GM19372 (cell line): Measurements from ENCODE around the gene SRSF1.
"Not testable (repeated sequence)": the region's sequence is repeated elsewhere in the genome, so short reads cannot be mapped to it uniquely, and the experiment has no call there.

Source experiments
- ATAC-seq: cut with Tn5 transposase; IDR thresholded peaks from one replicate; pipeline ENCODE4 v1.9.1; 2021; ENCODE audit warnings: mild to moderate bottlenecking, low read depth, moderate library complexity; ENCODE audit not compliant: unreplicated experiment

The SRSF1 gene

GRCh38 chr17:57993471-57994365 lies 13.3 kb downstream of the SRSF1 start:
- ATAC-seq, result no peak

GRCh38 chr17:57991537-57991936 lies 15.5 kb downstream of the SRSF1 start:
- no peak for ATAC-seq

GRCh38 chr17:57990037-57990436 lies 17.0 kb downstream of the SRSF1 start:
- no peak for ATAC-seq

- ATAC-seq, result peak; percentile 64
These were observed 18.5 kb downstream of the SRSF1 start for GRCh38 chr17:57988301-57989250.

- ATAC-seq, result peak; percentile 55
These were observed 19.3 kb downstream of the SRSF1 start, which contains the start of gene VEZF1 for GRCh38 chr17:57987581-57988300. Gene VEZF1, minus strand, starts transcription at chr17:57988254. Its CDS starts 143 bp downstream, at chr17:57988111.

GRCh38 chr17:57986841-57987580 lies 20.0 kb downstream of the SRSF1 start:
- ATAC-seq, result no peak

- no peak for ATAC-seq
These were observed 21.4 kb downstream of the SRSF1 start for GRCh38 chr17:57985675-57985974.

- ATAC-seq, result no peak
These were observed 21.9 kb downstream of the SRSF1 start for GRCh38 chr17:57984936-57985674.

- no peak for ATAC-seq
These were observed 22.7 kb downstream of the SRSF1 start for GRCh38 chr17:57984261-57984890.

- ATAC-seq, result no peak
These were observed 23.6 kb downstream of the SRSF1 start for GRCh38 chr17:57983446-57983845.

GRCh38 chr17:57982452-57983170 lies 24.4 kb downstream of the SRSF1 start:
- no peak for ATAC-seq

- ATAC-seq, result no peak
These were observed 26.5 kb downstream of the SRSF1 start for GRCh38 chr17:57980522-57980921.

- ATAC-seq, result no peak
These were observed 28.0 kb downstream of the SRSF1 start for GRCh38 chr17:57979076-57979475.

GRCh38 chr17:57976594-57976993 lies 30.5 kb downstream of the SRSF1 start:
- ATAC-seq, result no peak

GRCh38 chr17:57975044-57975443 lies 32.0 kb downstream of the SRSF1 start:
- ATAC-seq, result no peak

GRCh38 chr17:57974053-57974824 lies 32.8 kb downstream of the SRSF1 start:
- not testable (repeated sequence) for ATAC-seq

- ATAC-seq, result no peak
These were observed 34.9 kb downstream of the SRSF1 start for GRCh38 chr17:57972151-57972550.
